Skeletal muscle cell (primary cell): ENCODE results near the gene METTL25B.

Experiments
- DNase-seq: peaks from one replicate; pipeline ENCODE4 v3.0.0-alpha.2; 2010; ENCODE audit warnings: low read depth
- H3K4me3 ChIP-seq: 2 replicates; pipeline ENCODE4 v1.5.1; 2011; ENCODE audit warnings: low read depth, mild to moderate bottlenecking, control low read depth, low read length, moderate library complexity

METTL25B gene

DNA sequence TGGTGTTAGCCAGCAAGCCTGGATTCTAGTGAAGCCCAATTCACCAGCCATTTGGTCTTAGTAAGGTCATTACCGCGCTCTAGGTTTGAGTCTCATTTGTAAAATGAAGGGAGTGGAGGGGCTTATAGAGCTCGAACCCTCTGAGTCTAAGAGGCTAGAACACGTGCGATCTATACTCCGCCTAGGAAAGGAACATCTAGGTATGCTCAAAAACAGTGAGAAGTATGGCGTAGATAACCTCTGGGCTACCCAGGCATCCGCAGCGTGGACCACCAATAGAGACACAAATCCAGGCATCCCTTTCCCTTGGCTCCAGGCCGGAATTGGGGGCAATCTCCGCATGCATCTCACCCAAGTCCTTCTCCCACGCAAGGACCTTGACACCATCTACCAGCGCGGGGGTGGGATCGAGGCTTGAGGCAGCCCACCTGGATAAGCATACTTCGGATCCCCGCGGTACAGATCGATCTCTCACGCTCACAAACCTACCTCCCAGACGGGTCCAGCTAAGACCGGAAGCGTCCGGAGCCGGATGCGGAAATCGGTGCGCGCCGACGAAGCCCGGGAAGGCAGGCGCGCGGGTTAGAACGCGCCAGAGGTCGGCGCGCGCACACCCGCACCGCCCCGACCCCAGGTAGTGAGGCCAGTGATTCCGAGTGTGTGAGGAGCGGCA, at the start of gene METTL25B:
Gene METTL25B, plus strand, starts transcription at position 544 of the 673 bp plus-strand sequence. CDS start 636 bp downstream, outside the sequence.
- DNase-seq: no peak
- H3K4me3 ChIP-seq: peak within 1 kb of the TSS; percentile 83

DNA sequence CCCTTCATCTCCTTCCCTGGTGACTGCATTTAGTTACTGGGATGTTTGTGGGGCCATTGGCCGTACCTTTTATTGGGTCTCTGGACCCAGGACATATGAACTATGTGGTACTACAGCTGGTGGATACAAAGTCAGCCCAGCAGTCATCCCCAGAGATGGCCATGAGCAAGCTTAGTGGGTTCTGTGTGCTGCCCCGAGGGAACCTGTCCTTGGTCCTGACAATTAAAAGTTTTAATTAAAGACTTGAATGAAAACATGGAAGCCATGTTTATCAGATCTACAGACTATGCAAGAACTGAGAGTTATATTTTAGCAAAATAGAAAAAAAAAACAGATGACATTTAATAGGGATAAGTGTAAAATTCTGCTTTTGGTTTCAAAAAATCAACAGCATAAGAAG, 48.2 kb upstream of the METTL25B start:
- no peak overlapping the region for H3K4me3 ChIP-seq
- no peak for DNase-seq

DNA sequence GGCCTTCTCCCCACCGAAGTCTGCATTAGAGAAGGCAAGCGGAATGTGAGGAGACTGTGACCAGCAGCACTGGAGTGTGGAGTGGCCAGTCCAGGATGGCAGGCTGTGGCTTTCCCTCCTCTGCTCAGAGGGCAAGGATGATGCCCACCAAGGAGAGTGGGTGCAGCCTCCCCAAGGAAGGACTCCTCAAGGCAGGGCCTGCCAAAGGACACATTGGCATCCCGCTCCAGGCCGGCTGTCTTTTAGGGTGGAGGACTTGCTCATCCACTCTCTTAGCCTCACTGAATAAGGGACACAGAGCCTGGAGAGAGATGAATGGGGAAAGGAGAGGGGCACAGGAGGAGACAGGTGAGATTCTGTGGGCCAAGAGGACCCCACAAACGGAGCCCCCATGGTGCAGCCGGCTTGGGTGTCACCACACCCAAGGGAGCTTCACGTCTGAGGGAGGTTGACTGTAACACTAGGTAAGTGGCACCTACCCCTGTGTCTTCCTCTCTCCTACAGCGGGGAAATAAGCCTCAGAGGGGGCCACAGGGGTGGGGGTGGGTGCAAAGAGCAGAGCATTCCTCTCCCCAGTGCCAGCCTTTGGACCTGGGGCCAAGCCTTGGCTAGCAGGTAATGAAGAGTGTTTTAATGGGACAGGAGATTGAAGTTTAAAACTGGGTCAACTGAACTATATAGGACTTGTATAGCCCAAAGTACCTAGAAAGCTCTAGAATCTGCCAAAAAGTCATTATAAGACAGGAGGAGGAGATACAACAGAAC, 46.9 kb upstream of the METTL25B start:
- DNase-seq: no peak
- no peak overlapping the region for H3K4me3 ChIP-seq

DNA sequence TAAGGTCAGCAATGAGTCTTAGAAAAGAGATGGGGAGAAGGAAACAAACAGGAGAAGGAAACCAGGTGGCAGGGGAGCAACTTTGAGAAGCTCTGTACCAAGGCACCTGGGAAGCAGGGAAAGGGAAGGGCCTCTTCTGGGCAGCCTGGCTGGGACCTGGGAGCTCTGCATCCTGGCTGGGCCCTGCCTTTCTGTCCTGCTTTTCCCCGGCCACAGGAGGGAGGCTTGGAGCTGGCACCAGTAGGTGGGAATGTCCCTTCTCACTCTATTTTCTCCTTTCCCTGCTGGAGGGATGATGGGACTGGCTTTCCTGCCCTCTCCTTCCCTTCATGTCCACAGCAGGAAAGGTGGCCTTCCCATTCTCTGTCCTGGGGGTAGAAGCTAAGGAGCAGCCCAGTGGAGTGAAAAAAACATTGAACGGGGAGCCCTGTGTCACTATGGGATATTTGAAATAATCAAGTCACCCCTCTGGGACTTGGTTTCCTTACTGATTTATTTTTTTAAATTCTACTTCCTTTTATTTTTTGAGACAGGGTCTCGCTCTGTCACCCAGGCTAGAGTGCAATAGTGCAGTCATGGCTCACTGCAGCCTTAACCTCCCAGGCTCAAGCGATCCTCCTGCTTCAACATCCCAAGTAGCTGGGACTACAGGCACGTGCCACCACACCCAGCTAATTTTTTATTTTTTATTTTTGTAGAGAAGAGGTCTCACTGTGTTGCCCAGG, 45.9 kb upstream of the METTL25B start:
- no peak overlapping the region for H3K4me3 ChIP-seq
- no peak for DNase-seq

DNA sequence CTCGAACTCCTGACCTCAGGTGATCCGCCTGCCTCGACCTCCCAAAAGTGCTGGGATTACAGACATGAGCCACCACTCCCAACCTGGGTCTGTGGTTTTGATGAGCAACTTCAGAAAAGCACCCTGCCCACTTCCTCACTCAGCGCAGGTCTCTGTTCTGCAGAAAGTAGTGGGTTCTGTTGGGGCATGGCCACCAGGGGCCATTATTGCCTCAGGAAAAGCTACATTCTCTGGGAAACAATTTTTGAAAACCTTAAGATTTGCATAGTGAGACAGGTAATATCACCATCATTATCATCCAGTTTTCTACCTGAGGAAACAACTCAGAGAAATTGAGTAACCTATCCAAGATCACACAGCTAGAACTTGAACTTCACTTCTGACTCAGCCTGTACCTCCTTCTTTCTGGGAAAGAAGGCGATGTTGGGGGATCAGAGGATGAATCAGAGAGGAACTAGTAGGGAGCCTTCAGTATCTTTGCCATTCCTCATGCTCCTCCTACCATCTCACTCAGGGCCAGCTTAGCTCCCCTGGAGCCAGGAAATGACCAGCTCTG, 44.0 kb upstream of the METTL25B start:
- DNase-seq: no peak
- H3K4me3 ChIP-seq: no peak overlapping the region

DNA sequence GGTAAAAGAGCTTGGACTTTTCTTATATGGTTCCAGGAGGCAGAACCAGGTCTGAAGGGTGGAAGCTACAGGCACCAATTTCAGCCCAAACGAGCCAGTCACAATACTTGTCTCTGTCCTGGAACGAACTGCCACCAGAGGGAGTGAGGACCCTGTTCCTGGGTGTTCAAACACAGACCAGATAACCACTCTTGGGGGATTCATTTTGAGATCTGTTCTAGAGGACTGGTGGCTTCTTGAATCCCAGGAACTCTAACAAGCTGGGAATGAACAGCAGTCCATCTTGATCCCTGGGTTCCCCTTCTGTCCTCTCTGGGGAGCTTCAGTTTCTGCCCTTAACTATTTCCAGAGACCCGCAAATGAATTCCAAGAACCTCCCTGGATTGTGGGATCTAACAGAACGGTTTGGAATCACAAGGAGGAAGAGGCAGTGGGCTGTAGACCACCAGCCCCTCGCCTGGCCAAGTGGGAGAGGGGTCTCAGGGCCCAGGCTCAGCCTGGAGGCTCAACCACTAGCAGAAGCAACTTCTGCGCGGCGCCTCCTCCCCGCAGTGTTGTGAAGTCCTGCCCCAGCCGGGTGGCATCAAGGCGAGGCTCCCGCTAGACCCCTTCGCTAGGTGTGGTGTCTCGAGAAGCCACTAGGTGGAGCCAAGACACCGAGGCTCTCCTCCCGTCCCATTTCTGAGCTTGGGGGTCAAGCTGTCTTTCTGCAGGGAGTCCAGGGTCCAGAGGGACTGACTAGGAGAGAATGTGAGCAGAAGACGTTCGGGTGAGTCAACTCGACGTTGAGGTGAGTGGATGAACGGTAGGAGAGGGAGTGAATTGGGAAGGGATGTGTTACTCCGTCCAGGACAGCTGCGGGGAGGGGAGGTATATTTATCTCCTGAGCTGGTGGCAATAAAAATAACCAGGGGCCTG, 39.0 kb upstream of the METTL25B start:
- peak; percentile 64 for DNase-seq

DNA sequence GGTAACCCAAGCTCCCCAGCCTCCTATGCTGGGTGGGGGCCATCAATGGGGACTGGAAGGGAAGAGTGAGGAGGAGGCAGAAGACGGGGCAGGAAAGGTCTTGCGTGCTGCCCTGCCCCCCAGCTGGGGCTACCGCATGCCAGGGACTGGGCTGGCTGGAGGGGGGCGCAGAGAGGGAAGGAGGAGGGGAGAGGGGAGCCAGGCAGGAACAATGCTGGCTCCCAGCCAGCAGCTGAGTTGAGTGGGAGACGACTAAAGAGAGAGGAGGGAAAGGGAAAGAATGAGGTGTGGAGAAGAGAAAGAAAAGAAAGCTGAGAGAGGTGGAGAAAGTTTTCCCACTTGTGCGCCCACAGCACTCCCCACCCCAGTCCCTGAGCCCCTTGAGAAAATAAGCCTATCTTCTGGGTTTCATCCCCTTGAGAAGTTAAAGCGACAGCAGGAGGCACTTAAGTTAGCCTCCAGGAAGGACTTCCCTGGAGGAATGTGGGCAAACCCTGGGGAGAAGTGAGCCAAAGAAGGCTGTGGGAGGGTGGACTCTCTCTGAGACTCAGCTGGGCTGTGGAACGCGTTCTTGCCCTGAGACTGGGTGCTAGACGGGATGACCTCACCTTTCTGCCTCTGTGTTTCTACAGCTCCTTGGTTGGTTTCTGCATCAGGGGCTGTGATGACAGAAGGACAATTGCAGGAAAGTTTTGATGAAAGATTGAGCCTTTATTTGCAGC, 38.2 kb upstream of the METTL25B start:
- DNase-seq: no peak
- peak overlapping the region; percentile 6 for H3K4me3 ChIP-seq

More for the DNA sequence above, 39.0 kb upstream of the METTL25B start:
- H3K4me3 ChIP-seq: peak overlapping the region; percentile 19

DNA sequence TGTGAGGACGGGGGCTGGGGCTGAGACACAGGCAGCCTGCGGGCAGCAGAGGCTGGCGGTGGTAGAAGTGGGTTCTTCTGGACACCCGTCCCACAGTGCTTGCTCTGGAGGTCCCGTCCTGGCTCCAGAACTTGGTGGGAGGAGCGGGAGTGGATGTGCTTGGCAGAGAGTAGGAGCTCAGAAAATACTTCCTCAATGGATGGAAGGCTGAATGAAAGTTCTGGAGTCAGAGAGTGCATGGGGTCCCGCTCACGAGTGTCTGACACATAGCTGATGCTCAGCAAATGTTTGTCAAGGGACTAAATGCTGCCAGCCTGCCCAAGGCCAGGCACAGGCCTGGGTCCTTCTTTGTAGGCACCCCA, 37.6 kb upstream of the METTL25B start:
- H3K4me3 ChIP-seq: no peak overlapping the region
- no peak for DNase-seq

DNA sequence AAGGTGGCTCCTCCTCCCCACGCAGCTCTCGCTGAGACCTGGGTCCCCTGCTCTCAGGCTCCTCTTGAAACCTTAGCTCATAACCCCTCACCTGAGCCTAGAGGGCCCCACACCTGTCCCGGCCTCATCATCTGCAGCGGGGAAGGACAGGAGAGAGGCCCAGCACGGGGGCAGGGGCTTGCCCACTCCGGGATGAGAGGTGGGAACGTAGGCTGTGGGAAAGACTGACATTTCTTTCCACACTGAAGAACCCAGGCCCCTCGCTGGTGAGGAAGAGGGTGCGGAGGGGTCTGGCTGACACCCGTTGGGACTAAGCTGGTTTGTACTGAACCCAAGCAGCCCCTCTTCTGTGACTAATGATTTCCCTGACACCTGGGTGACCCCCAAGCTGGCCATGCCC, 37.1 kb upstream of the METTL25B start:
- no peak overlapping the region for H3K4me3 ChIP-seq
- no peak for DNase-seq

DNA sequence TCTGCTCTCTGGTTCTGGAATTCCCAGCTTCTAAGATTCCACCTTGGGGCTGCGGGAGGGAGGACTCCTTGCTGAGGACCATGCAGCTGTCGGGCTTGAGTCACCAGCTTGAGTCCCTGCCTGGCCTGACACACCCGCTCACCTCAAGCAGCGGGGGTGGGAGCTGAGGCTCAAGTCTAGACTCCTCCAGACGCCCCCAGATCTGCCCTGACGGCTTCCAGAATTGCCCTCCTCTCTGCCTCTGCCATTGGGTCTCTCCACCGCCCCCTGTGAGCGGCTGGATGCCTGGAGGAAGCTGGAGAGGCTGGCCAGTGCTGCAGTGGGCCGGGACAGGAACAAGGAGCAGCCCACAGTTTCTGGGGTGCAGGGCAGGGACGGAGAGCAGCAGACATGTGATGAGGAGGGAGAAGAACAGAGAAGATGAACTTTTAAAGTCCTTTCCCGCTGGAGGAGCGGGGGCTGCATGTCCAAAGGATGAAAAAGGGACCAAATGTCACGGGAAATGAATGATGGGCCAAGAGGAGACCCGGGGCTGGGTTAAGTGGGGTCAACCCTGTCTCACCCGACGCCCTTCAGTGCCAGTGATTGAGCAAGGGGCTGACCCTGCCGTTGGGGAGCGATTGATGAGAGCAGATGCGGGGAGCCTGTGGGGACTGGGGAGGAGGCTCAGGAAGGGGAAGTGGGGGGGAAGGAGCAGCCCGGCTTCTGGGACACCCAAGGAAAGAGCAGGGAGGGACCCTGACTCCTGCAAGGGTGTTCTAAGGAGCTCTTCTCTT, 36.4 kb upstream of the METTL25B start:
- DNase-seq: no peak
- no peak overlapping the region for H3K4me3 ChIP-seq

DNA sequence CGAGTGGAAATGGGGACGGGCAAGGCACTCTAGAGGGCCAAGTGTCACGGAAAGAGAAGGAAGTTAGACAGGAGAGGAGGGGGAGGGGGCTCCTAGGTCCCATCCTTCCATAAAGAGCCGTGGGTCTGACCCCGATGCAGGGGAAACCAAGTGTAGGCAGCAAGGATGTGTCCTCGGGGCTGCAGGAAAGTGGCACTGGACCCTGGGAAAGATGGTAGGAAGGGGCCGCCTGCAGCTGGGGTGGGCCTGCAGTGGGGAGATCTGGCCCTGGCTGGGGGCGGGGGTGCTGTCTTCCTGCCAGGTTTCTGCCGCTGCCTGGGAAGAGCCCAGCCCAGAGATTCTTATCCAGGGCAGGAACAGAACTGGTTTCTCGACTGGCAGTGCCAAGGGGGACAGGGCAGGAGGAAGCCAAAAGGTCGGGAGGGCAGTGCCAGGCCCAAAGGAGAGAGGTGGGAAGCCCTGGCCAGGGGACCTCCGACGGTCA, 35.8 kb upstream of the METTL25B start:
- no peak for DNase-seq
- no peak overlapping the region for H3K4me3 ChIP-seq

DNA sequence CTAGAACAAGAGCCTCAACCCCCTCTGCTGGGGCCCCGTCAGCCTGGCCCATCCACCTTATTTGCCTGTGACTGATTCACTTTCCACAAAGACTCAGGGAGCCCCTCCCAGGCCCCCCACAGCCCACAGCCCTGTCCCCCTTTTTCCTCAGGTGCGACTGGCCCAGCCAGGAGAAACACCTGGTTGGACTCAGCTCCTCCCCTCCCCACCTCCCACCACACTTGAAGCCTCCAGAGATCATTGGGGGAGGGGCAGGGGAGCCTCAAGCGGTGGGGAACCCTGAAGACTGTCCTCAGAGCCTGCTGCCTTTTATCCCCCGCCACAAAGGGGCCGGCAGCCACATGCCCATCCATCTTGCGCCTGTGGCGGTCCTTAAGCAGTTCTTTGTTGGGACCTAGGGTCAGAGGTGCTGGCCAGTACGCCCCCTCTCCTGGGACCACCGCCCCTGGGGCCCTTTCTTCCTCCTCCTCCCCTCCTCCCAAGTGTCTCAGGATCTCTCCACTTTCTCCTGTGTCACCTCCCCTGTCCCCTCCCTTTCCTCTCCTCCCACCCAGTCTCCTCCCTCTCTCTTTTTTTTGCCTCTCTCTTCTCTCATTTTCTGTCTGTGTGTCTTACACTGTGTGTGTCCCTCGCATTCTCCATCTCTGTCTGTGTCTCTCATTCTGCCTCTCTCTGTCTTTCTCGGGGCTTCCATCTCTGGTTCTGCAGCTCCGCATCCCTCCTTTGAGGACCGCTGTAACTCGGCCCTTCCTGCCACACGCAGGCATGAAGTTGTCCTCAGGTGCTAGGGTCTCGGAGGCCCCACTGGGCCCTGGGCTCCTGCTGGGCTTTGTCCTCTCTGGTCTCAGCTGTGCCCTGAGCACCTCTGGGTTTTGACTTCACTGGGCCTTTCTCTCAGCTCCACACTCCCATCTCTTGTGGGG, 35.1 kb upstream of the METTL25B start:
- no peak for DNase-seq
- H3K4me3 ChIP-seq: no peak overlapping the region

DNA sequence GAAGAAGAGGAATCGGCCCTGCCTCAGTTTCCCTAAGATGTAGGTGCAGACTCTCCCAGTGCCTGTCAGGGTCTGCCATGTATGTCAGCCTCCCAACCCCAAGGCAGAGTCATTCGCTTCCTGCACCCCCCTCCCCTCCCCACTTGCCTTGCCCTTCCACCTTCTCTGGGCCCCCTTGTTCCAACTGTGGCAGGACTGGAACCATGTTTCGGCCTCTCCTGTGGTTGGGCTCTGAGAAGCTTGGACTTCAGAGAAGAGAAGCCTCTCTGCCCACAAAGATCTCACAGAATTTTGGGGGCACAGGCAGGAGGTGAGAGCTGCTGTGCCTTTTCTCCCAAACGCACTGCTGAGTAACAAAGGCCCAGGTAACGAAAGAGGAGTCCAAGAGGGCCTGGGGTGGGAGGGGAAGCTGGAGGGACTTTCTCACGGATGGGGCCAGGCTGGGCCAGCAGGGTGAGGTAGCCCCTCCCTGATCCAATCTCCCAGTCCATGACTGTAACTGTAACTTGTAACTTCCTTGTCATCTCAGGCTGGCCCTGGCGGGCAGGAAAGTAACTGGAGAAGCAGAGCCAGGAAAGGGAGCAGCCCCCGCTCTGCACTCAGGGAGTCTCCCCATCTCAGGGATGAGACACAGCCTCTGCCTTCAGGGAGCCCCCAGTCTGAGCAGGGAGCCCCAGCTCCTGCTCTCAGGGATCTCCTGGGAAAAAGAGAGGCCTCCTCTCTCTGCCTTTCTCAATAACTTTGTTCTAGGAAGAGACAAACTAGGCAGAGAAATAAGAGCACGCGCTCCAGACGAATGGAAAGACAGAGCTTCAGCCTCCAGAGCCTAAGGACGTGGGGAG, 34.2 kb upstream of the METTL25B start:
- DNase-seq: no peak
- H3K4me3 ChIP-seq: no peak overlapping the region

DNA sequence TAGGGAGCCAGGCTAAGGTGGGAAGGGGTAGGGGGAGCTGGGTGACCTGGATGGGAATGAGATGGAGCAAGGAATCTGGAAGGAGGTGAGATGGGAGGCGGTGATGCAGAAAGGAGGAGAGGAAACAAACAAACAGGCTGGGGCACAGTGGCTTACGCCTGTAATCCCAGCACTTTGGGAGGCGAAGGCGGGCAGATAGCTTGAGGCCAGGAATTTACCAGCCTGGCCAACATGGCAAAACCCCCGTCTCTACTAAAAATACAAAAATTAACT, 33.6 kb upstream of the METTL25B start:
- DNase-seq: no peak
- H3K4me3 ChIP-seq: no peak overlapping the region

DNA sequence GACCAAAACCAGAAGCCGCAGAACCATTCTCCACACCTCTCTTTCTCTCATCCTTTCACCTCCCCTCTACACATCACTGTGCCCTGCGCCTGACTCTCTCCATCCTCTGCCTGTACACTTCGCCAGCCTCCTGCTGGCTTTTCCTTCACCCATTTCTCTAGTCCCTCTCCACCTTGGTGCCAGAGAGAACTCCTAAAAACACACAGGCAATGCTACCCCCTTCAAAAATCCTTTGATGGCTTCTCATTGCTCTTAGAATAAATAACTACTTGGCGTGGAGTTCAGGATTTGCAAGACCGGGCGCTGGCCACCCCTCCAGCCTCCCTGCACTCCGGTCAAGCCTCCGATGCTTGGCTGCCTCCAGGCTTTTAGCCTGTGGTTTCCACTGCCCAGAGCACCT, 31.5 kb upstream of the METTL25B start:
- DNase-seq: no peak

DNA sequence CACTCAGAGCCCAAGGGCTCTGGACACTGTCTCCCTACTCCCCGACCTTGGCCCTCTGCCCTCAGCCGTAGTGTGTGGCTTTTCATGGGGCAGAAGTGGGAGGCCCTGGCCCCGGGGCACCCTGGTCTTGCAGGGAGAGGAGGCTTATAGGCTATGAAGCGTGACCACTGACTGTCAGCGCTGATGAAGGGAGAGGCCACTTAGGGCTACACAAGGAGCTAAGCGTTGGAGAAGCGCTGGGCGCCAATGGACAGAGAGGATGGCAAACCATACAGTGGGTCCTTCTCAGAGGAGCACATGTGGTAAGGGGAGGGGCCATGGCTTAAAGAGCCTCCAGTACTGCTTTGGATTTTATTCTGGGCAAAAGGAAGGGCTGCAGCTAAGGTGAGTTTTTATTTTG, 30.8 kb upstream of the METTL25B start:
- no peak overlapping the region for H3K4me3 ChIP-seq
- no peak for DNase-seq

More for the DNA sequence above, 31.5 kb upstream of the METTL25B start:
- H3K4me3 ChIP-seq: no peak overlapping the region
